Fibroblast of the aortic adventitia (primary cell): ENCODE measurements around the gene KDM2B. TPM values are rescaled to one million over a fixed set of nuclear protein-coding genes. Genes with fewer than 3 reads are reported as not detected.

ENCODE experiments used
- DNase-seq: peaks from one replicate; pipeline ENCODE4 v3.0.0-alpha.2; 2010; ENCODE audit warnings: low read depth
- H3K4me3 ChIP-seq: 2 replicates; pipeline ENCODE4 v1.5.1; 2011; ENCODE audit warnings: low read depth, mild to moderate bottlenecking, control low read depth, low read length, moderate library complexity
- CTCF ChIP-seq: IDR thresholded peaks from 2 replicates; pipeline ENCODE4 v1.5.1; 2011; ENCODE audit warnings: mild to moderate bottlenecking, low read length, control low read depth, inconsistent platforms; ENCODE audit not compliant: insufficient read depth
- total RNA-seq: library from RNA; depleted of rRNA; stranded (reverse); fragments of >200 nt; gene quantifications from 2 replicates; pipeline ENCODE4 v1.2.3, GENCODE V29; 2012; ENCODE audit warnings: low replicate concordance

KDM2B gene
- total RNA-seq, 1 donor: 26.8 TPM

- no peak for TF ChIP-seq CTCF
- peak; percentile 18 for DNase-seq
- H3K4me3 ChIP-seq: peak overlapping the region; percentile 68
Observed at GRCh38 chr12:121578230-121579189, 2.3 kb downstream of the KDM2B start.

GRCh38 chr12:121577443-121578180, 3.2 kb downstream of the KDM2B start:
- no peak for DNase-seq
- H3K4me3 ChIP-seq: peak overlapping the region; percentile 68
- TF ChIP-seq CTCF: no peak

GRCh38 chr12:121576851-121577391, 3.9 kb downstream of the KDM2B start:
- TF ChIP-seq CTCF: no peak
- peak overlapping the region; percentile 41 for H3K4me3 ChIP-seq
- DNase-seq: peak; percentile 91

- DNase-seq: peak; percentile 48
- no peak for TF ChIP-seq CTCF
Observed at GRCh38 chr12:121575952-121576625, 4.7 kb downstream of the KDM2B start.

GRCh38 chr12:121575051-121575450, 5.8 kb downstream of the KDM2B start:
- DNase-seq: no peak
- TF ChIP-seq CTCF: no peak
- H3K4me3 ChIP-seq: no peak overlapping the region

More at GRCh38 chr12:121575952-121576625, 4.7 kb downstream of the KDM2B start:
- H3K4me3 ChIP-seq: peak overlapping the region; percentile 41

- no peak for DNase-seq
- H3K4me3 ChIP-seq: no peak overlapping the region
- TF ChIP-seq CTCF: no peak
Observed at GRCh38 chr12:121574025-121574424, 6.8 kb downstream of the KDM2B start.
